ENCODE results near the gene RELL2. TPM values are rescaled to one million over a fixed set of nuclear protein-coding genes. Genes with fewer than 3 reads are reported as not detected.

RELL2 gene
- total RNA-seq, 1 experiment from 2014 or later = 9.8 TPM

GRCh38 chr5:141602606-141603005 is 34.2 kb upstream of the RELL2 start:
- Mint-ChIP-seq H3K4me3 (no peak overlapping the region), H3K27ac (no peak overlapping the region), H3K4me1 (peaks cover 6 to 13% of the 10 kb centered on the region in 2 experiments), H3K9me3 (no peaks in the 10 kb centered on the region), H3K36me3 (ENCODE audit: insufficient read depth in 1 of 3, low read depth in 3 of 3) (no peaks in the 10 kb centered on the region), H3K27me3 (ENCODE audit: low read depth) (no peaks in the 10 kb centered on the region)
- Histone ChIP-seq H2AFZ (ENCODE audit: low read length) (no peak overlapping the region), H2BK20ac (ENCODE audit: low read depth, low read length, poor library complexity, severe bottlenecking) (no peak overlapping the region), H3T11ph (ENCODE audit: low read length) (no peak overlapping the region), H3K56ac (ENCODE audit: insufficient read length, low read depth, low read length) (no peak overlapping the region), H3K14ac (ENCODE audit: insufficient read depth, low read length) (no peak overlapping the region), H3K18ac (ENCODE audit: insufficient read length, low read depth, low read length) (no peak overlapping the region), H4K5ac (ENCODE audit: insufficient read length, low read depth, low read length) (no peak overlapping the region), H2AK5ac (ENCODE audit: insufficient read length, low read length) (no peak overlapping the region), H3K27ac (ENCODE audit: insufficient read length, low read depth, low read length) (no peak overlapping the region), H3K9ac (ENCODE audit: extremely low read depth, insufficient read length, low read length) (no peak overlapping the region), H2BK5ac (ENCODE audit: insufficient read length, low read length) (no peak overlapping the region), H3K4me1 (ENCODE audit: insufficient read depth, low read length) (no peaks in the 10 kb centered on the region), H2BK120ac (ENCODE audit: low read depth, low read length, poor library complexity, severe bottlenecking) (no peak overlapping the region), H3K23ac (ENCODE audit: insufficient read length, low read depth, low read length) (no peak overlapping the region), H2BK15ac (ENCODE audit: low read depth, low read length) (no peak overlapping the region), H4K91ac (ENCODE audit: insufficient read length, low read depth, low read length) (no peak overlapping the region), H3K4ac (ENCODE audit: low read depth, low read length) (no peak overlapping the region), H2BK12ac (ENCODE audit: insufficient read length, low read depth, low read length) (no peak overlapping the region), H4K8ac (replicated peaks; ENCODE audit: insufficient read length, low read depth, low read length) (no peak overlapping the region), H3K23me2 (ENCODE audit: insufficient read length, low read depth, low read length, poor library complexity, severe bottlenecking) (no peaks in the 10 kb centered on the region), H3K27me3 (ENCODE audit: insufficient read depth, low read length) (no peaks in the 10 kb centered on the region), H4K20me1 (ENCODE audit: control insufficient read depth, insufficient read depth, insufficient read length) (no peaks in the 10 kb centered on the region), H3K79me1 (ENCODE audit: insufficient read depth, low read depth, low read length, poor library complexity, severe bottlenecking) (no peaks in the 10 kb centered on the region), H3K79me2 (ENCODE audit: insufficient read depth, low read length) (peaks cover 16% of the 10 kb centered on the region; the same call in 1 of the 2 replicates), H3K9me3 (ENCODE audit: control insufficient read depth, low read depth, low read length) (no peaks in the 10 kb centered on the region), H3K4me2 (ENCODE audit: insufficient read depth, insufficient read length, low read length) (no peak overlapping the region)
- WGBS (ENCODE audit: extremely low coverage, insufficient read length, low lambda C conversion rate) = no CpG with 5 or more reads among the region's 1 CpG
- TF ChIP-seq, protein P1, sequence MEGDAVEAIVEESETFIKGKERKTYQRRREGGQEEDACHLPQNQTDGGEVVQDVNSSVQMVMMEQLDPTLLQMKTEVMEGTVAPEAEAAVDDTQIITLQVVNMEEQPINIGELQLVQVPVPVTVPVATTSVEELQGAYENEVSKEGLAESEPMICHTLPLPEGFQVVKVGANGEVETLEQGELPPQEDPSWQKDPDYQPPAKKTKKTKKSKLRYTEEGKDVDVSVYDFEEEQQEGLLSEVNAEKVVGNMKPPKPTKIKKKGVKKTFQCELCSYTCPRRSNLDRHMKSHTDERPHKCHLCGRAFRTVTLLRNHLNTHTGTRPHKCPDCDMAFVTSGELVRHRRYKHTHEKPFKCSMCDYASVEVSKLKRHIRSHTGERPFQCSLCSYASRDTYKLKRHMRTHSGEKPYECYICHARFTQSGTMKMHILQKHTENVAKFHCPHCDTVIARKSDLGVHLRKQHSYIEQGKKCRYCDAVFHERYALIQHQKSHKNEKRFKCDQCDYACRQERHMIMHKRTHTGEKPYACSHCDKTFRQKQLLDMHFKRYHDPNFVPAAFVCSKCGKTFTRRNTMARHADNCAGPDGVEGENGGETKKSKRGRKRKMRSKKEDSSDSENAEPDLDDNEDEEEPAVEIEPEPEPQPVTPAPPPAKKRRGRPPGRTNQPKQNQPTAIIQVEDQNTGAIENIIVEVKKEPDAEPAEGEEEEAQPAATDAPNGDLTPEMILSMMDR (conservative IDR thresholded peaks at IDR 0.05) = no peak
- DNase-seq = no peak
